GM12801 (cell line): ENCODE measurements around the gene SMIM21.

Source experiments
- CTCF ChIP-seq: IDR thresholded peaks from one replicate; pipeline ENCODE4 v1.5.1; 2011; ENCODE audit warnings: control low read depth; ENCODE audit not compliant: insufficient read length; ENCODE audit errors: extremely low read depth

SMIM21 gene

GRCh38 chr18:75441896-75442295 lies 14.4 kb upstream of the SMIM21 start:
- no peak for TF ChIP-seq CTCF

- TF ChIP-seq CTCF, result no peak
Measured at GRCh38 chr18:75439348-75439747, 11.8 kb upstream of the SMIM21 start.

GRCh38 chr18:75438891-75439290 lies 11.4 kb upstream of the SMIM21 start:
- TF ChIP-seq CTCF, result no peak

- no peak for TF ChIP-seq CTCF
Measured at GRCh38 chr18:75437979-75438378, 10.5 kb upstream of the SMIM21 start.

GRCh38 chr18:75433098-75433497 lies 5.6 kb upstream of the SMIM21 start:
- no peak for TF ChIP-seq CTCF

GRCh38 chr18:75429975-75430374 lies 2.5 kb upstream of the SMIM21 start:
- TF ChIP-seq CTCF, result no peak

GRCh38 chr18:75428490-75428889 lies 987 bp upstream of the SMIM21 start:
- no peak for TF ChIP-seq CTCF
